EH (cell line): ENCODE results near the gene PDAP1.
"Not testable (repeated sequence)": the region's sequence is repeated elsewhere in the genome, so short reads cannot be mapped to it uniquely, and the experiment has no call there.

ENCODE experiments used
- DNase-seq: peaks from one replicate; pipeline ENCODE4 v3.0.0-alpha.2; 2015; ENCODE audit warnings: low read depth

The PDAP1 gene

GRCh38 chr7:99395616-99396327 is 12.6 kb downstream of the PDAP1 start:
- no peak for DNase-seq

GRCh38 chr7:99394188-99394502 is 14.3 kb downstream of the PDAP1 start:
- no peak for DNase-seq

- no peak for DNase-seq
These were observed 14.8 kb downstream of the PDAP1 start for GRCh38 chr7:99393355-99394187.

- peak; percentile 38 for DNase-seq
These were observed 15.6 kb downstream of the PDAP1 start for GRCh38 chr7:99392659-99393354.

GRCh38 chr7:99392046-99392445 is 16.4 kb downstream of the PDAP1 start:
- DNase-seq, result no peak

- no peak for DNase-seq
These were observed 17.3 kb downstream of the PDAP1 start for GRCh38 chr7:99390941-99391602.

GRCh38 chr7:99389772-99390171 is 18.6 kb downstream of the PDAP1 start:
- DNase-seq, result no peak

- DNase-seq, result no peak
These were observed 20.5 kb downstream of the PDAP1 start for GRCh38 chr7:99387912-99388311.

GRCh38 chr7:99387239-99387635 is 21.2 kb downstream of the PDAP1 start:
- DNase-seq, result not testable (repeated sequence)

- DNase-seq, result peak; percentile 62
These were observed 21.7 kb downstream of the PDAP1 start for GRCh38 chr7:99386584-99387238.

- DNase-seq, result no peak
These were observed 22.8 kb downstream of the PDAP1 start for GRCh38 chr7:99385564-99385963.

- no peak for DNase-seq
These were observed 23.9 kb downstream of the PDAP1 start for GRCh38 chr7:99384523-99384922.

- no peak for DNase-seq
These were observed 24.5 kb downstream of the PDAP1 start for GRCh38 chr7:99383791-99384370.

GRCh38 chr7:99383203-99383602 is 25.2 kb downstream of the PDAP1 start:
- no peak for DNase-seq

- DNase-seq, result no peak
These were observed 26.7 kb downstream of the PDAP1 start for GRCh38 chr7:99381664-99382075.

GRCh38 chr7:99380823-99381663 is 27.4 kb downstream of the PDAP1 start:
- DNase-seq, result no peak

- peak; percentile 57 for DNase-seq
These were observed 28.2 kb downstream of the PDAP1 start for GRCh38 chr7:99380032-99380822.

- DNase-seq, result not testable (repeated sequence)
These were observed 28.7 kb downstream of the PDAP1 start for GRCh38 chr7:99379693-99380031.

GRCh38 chr7:99379043-99379577 is 29.3 kb downstream of the PDAP1 start:
- DNase-seq, result peak; percentile 93
